T1000 (cell line): ENCODE results near the gene KCNJ13.

Experiments
- DNase-seq: peaks from one replicate; lab custom pipeline; 2025; ENCODE audit warnings: mixed read lengths; lab: John Stamatoyannopoulos, UW

Gene KCNJ13

GRCh38 chr2:232776435-232776834, at the start of gene KCNJ13:
Gene KCNJ13 (minus strand): TSS chr2:232776565. CDS start chr2:232771362, 5,203 bp downstream.
- no peak for DNase-seq

- no peak for DNase-seq
These were observed 41.4 kb upstream of the KCNJ13 start for GRCh38 chr2:232817756-232818155.

GRCh38 chr2:232816657-232817056, 40.3 kb upstream of the KCNJ13 start:
- DNase-seq, result no peak

- no peak for DNase-seq
These were observed 39.2 kb upstream of the KCNJ13 start for GRCh38 chr2:232815569-232815968.

- no peak for DNase-seq
These were observed 34.1 kb upstream of the KCNJ13 start for GRCh38 chr2:232810444-232810843.

GRCh38 chr2:232809349-232810124, 33.2 kb upstream of the KCNJ13 start:
- DNase-seq, result no peak

GRCh38 chr2:232802091-232802490, 25.7 kb upstream of the KCNJ13 start:
- no peak for DNase-seq

- DNase-seq, result no peak
These were observed 23.8 kb upstream of the KCNJ13 start for GRCh38 chr2:232800166-232800565.

GRCh38 chr2:232798187-232798586, 21.8 kb upstream of the KCNJ13 start:
- no peak for DNase-seq

GRCh38 chr2:232795920-232796319, 19.6 kb upstream of the KCNJ13 start:
- DNase-seq, result no peak

GRCh38 chr2:232794981-232795380, 18.6 kb upstream of the KCNJ13 start:
- DNase-seq, result no peak

GRCh38 chr2:232793271-232793670, 16.9 kb upstream of the KCNJ13 start:
- no peak for DNase-seq

GRCh38 chr2:232791518-232791917, 15.2 kb upstream of the KCNJ13 start:
- DNase-seq, result no peak

GRCh38 chr2:232789082-232789481, 12.7 kb upstream of the KCNJ13 start:
- no peak for DNase-seq

- no peak for DNase-seq
These were observed 11.4 kb upstream of the KCNJ13 start for GRCh38 chr2:232787806-232788205.

GRCh38 chr2:232783278-232783677, 6.9 kb upstream of the KCNJ13 start:
- DNase-seq, result no peak

- DNase-seq, result peak; percentile 26
These were observed 5.4 kb upstream of the KCNJ13 start for GRCh38 chr2:232781765-232782164.

- no peak for DNase-seq
These were observed 3.6 kb upstream of the KCNJ13 start for GRCh38 chr2:232779934-232780333.

GRCh38 chr2:232779465-232779864, 3.1 kb upstream of the KCNJ13 start:
- DNase-seq, result no peak

- no peak for DNase-seq
These were observed 911 bp upstream of the KCNJ13 start for GRCh38 chr2:232777276-232777675.

GRCh38 chr2:232773815-232774214, 2.5 kb downstream of the KCNJ13 start:
- DNase-seq, result no peak

GRCh38 chr2:232772531-232772930, 3.8 kb downstream of the KCNJ13 start:
- DNase-seq, result no peak

GRCh38 chr2:232771870-232772269, 4.5 kb downstream of the KCNJ13 start:
- DNase-seq, result no peak

GRCh38 chr2:232770207-232770606, 6.2 kb downstream of the KCNJ13 start:
- DNase-seq, result no peak
